ENCODE measurements around the gene CNTFR. TPM values are rescaled to one million over a fixed set of nuclear protein-coding genes. Genes with fewer than 3 reads are reported as not detected.

Gene CNTFR
- total and polyA plus RNA-seq, 4 donors, result 0.75 to 3.3 (median 2.0) TPM

DNA sequence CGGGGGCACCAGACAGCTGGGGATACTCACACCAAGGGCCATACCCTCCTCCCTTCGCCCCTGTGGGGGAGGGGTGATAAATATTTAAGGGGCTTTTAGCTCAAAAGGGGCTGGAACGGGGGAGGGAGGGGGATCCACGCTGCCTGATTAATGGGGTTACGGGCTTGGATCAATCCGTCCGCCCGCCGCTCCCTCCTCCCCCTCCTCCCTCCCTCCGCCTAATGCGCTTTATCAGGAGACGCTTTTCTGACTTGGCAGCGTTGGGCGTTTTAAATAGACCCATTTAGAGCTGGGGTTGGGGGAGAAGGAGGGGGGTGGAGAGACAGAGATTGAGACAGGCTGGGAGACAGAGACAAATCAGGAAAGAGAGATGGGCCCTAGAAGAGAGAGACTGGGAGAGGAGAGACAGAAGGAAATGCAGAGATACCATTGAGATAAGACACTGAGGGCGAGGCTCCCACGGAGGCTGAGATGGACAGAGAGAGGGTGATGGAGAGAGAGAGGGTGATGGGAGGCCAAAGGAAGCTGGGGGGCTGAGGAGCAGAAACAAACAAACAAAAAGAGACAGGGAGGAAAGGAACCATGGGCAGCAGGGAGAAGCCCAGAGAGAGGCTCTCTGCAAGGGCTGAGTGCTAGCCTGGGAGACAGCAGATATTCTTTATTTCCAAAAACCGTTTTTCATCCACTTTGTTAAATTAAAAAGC is 10.3 kb downstream of the CNTFR start:
- Histone ChIP-seq H3K9me3 (ENCODE audit: control insufficient read depth in 4 of 4, low read length in 3 of 4) (no peaks in the 10 kb centered on the region), H3K27ac (ENCODE audit: low read depth in 1 of 2, low read length in 2 of 2) (no peak overlapping the region), H3K27me3 (ENCODE audit: control insufficient read depth in 4 of 4, insufficient read depth in 4 of 4, low read length in 3 of 4) (no peaks in the 10 kb centered on the region), H3K36me3 (ENCODE audit: control insufficient read depth in 4 of 4, insufficient read depth in 3 of 4, low read depth in 1 of 4, low read length in 3 of 4) (no peaks in the 10 kb centered on the region), H3K9ac (ENCODE audit: low read depth in 1 of 2, low read length in 2 of 2) (no peak overlapping the region), H3K4me1 (ENCODE audit: control insufficient read depth in 4 of 4, insufficient read depth in 4 of 4, low read length in 3 of 4) (peaks cover 2 to 26% (median 15%) of the 10 kb centered on the region in 4 donors), H3K4me3 (ENCODE audit: low read depth in 1 of 3, low read length in 3 of 3) (no peak overlapping the region)
- TF ChIP-seq HNF4G (IDR thresholded peaks at IDR 0.05) (no peak), GABPA (IDR thresholded peaks at IDR 0.05 in 1 of 2, conservative IDR thresholded peaks at IDR 0.05 in 1 of 2) (no peak), SP1 (IDR thresholded peaks at IDR 0.05) (no peak), HNF4A (conservative IDR thresholded peaks at IDR 0.05) (no peak), RXRA (IDR thresholded peaks at IDR 0.05) (no peak), JUND (IDR thresholded peaks at IDR 0.05) (no peak), FOXA1 (IDR thresholded peaks at IDR 0.05) (no peak), TAF1 (conservative IDR thresholded peaks at IDR 0.05) (no peak), EGR1 (IDR thresholded peaks at IDR 0.05; ENCODE audit: low read depth in 2 of 2) (no peak), RAD21 (IDR thresholded peaks at IDR 0.05) (no peak)
- TF ChIP-seq, protein P1, sequence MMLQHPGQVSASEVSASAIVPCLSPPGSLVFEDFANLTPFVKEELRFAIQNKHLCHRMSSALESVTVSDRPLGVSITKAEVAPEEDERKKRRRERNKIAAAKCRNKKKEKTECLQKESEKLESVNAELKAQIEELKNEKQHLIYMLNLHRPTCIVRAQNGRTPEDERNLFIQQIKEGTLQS (IDR thresholded peaks at IDR 0.05), result no peak
- TF ChIP-seq, protein P2, sequence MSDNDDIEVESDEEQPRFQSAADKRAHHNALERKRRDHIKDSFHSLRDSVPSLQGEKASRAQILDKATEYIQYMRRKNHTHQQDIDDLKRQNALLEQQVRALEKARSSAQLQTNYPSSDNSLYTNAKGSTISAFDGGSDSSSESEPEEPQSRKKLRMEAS (IDR thresholded peaks at IDR 0.05), result no peak
- TF ChIP-seq, protein P3, sequence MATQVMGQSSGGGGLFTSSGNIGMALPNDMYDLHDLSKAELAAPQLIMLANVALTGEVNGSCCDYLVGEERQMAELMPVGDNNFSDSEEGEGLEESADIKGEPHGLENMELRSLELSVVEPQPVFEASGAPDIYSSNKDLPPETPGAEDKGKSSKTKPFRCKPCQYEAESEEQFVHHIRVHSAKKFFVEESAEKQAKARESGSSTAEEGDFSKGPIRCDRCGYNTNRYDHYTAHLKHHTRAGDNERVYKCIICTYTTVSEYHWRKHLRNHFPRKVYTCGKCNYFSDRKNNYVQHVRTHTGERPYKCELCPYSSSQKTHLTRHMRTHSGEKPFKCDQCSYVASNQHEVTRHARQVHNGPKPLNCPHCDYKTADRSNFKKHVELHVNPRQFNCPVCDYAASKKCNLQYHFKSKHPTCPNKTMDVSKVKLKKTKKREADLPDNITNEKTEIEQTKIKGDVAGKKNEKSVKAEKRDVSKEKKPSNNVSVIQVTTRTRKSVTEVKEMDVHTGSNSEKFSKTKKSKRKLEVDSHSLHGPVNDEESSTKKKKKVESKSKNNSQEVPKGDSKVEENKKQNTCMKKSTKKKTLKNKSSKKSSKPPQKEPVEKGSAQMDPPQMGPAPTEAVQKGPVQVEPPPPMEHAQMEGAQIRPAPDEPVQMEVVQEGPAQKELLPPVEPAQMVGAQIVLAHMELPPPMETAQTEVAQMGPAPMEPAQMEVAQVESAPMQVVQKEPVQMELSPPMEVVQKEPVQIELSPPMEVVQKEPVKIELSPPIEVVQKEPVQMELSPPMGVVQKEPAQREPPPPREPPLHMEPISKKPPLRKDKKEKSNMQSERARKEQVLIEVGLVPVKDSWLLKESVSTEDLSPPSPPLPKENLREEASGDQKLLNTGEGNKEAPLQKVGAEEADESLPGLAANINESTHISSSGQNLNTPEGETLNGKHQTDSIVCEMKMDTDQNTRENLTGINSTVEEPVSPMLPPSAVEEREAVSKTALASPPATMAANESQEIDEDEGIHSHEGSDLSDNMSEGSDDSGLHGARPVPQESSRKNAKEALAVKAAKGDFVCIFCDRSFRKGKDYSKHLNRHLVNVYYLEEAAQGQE (IDR thresholded peaks at IDR 0.05), result no peak
- TF ChIP-seq, protein P4, sequence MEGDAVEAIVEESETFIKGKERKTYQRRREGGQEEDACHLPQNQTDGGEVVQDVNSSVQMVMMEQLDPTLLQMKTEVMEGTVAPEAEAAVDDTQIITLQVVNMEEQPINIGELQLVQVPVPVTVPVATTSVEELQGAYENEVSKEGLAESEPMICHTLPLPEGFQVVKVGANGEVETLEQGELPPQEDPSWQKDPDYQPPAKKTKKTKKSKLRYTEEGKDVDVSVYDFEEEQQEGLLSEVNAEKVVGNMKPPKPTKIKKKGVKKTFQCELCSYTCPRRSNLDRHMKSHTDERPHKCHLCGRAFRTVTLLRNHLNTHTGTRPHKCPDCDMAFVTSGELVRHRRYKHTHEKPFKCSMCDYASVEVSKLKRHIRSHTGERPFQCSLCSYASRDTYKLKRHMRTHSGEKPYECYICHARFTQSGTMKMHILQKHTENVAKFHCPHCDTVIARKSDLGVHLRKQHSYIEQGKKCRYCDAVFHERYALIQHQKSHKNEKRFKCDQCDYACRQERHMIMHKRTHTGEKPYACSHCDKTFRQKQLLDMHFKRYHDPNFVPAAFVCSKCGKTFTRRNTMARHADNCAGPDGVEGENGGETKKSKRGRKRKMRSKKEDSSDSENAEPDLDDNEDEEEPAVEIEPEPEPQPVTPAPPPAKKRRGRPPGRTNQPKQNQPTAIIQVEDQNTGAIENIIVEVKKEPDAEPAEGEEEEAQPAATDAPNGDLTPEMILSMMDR (IDR thresholded peaks at IDR 0.05; ENCODE audit: low read depth, low read length, missing input control), result no peak
- WGBS, result 43% methylated on average over 17 of the region's 17 CpGs
- no peak for DNase-seq (ENCODE audit: low spot score)

DNA sequence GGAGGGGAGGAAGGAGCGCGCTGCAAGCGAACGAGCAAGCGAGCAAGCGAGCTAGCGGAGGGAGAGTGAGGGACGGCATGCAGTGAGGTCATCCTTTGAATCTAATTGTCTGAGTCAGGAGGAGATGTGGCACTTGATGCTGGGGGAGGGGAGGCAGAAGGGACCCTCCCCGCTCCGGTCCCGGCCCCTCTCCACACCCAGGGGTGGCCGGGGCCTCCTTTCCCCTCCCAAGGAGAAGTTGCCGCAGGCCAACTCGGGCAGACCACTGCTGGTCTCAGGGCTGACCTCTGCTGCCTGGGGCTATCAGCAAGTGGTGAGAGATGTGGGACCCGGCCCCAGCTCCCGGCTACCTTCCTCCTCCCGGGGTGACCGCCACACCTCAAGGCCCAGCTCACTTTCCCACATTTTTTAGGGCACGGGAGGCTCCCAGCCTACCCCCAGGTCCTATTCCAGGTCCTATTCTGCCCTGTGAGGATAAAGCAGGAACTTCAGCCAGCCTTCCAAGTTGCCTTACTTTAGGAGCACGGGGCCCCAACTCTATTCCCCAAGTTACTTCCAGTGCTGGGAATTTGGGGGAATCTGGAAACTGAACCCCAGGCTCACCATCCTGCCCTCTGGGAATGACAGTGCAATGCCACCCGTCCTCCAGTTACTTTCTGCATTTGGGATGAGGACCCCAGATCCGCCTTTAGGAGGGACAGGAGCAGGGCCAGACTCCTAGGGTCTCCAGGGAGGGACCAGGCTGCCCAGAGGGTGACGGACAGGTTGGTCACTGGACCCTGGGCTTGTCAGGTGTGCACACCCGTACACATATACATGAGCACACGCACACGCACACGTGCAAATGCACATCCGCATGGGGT is 11.1 kb downstream of the CNTFR start:
- no peak overlapping the region for H3K9ac ChIP-seq (ENCODE audit: low read depth in 1 of 2, low read length in 2 of 2)
- no peak for DNase-seq (ENCODE audit: low spot score)
- no peaks in the 10 kb centered on the region for H3K9me3 ChIP-seq (ENCODE audit: control insufficient read depth in 4 of 4, low read length in 3 of 4)
- no peak overlapping the region for H3K27ac ChIP-seq (ENCODE audit: low read depth in 1 of 2, low read length in 2 of 2)
- H3K27me3 ChIP-seq (ENCODE audit: control insufficient read depth in 4 of 4, insufficient read depth in 4 of 4, low read length in 3 of 4), result no peaks in the 10 kb centered on the region
- WGBS, result 43% methylated on average over 28 of the region's 28 CpGs
- no peak overlapping the region for H3K4me3 ChIP-seq (ENCODE audit: low read depth in 1 of 3, low read length in 3 of 3)
- H3K4me1 ChIP-seq (ENCODE audit: control insufficient read depth in 4 of 4, insufficient read depth in 4 of 4, low read length in 3 of 4), result peaks cover 0 to 22% (median 11%) of the 10 kb centered on the region in 4 donors
- no peaks in the 10 kb centered on the region for H3K36me3 ChIP-seq (ENCODE audit: control insufficient read depth in 4 of 4, insufficient read depth in 3 of 4, low read depth in 1 of 4, low read length in 3 of 4)
- TF ChIP-seq TAF1 (conservative IDR thresholded peaks at IDR 0.05) (no peak), FOXA1 (IDR thresholded peaks at IDR 0.05) (no peak), HNF4A (conservative IDR thresholded peaks at IDR 0.05) (no peak), NR2F2 (IDR thresholded peaks at IDR 0.05) (no peak), JUND (IDR thresholded peaks at IDR 0.05) (no peak), YY1 (IDR thresholded peaks at IDR 0.05) (no peak), RXRA (IDR thresholded peaks at IDR 0.05) (no peak), FOXA2 (IDR thresholded peaks at IDR 0.05) (no peak)
- TF ChIP-seq, protein P5, sequence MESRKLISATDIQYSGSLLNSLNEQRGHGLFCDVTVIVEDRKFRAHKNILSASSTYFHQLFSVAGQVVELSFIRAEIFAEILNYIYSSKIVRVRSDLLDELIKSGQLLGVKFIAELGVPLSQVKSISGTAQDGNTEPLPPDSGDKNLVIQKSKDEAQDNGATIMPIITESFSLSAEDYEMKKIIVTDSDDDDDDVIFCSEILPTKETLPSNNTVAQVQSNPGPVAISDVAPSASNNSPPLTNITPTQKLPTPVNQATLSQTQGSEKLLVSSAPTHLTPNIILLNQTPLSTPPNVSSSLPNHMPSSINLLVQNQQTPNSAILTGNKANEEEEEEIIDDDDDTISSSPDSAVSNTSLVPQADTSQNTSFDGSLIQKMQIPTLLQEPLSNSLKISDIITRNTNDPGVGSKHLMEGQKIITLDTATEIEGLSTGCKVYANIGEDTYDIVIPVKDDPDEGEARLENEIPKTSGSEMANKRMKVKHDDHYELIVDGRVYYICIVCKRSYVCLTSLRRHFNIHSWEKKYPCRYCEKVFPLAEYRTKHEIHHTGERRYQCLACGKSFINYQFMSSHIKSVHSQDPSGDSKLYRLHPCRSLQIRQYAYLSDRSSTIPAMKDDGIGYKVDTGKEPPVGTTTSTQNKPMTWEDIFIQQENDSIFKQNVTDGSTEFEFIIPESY (IDR thresholded peaks at IDR 0.05), result no peak
- TF ChIP-seq, protein P3 (IDR thresholded peaks at IDR 0.05), result no peak
- TF ChIP-seq, protein P1 (IDR thresholded peaks at IDR 0.05), result no peak

Data from liver (tissue), 9 donors.